GM10266 (cell line): Measurements from ENCODE around the gene RASSF4.

ENCODE experiments used
- DNase-seq: peaks from one replicate; pipeline ENCODE4 v3.0.0; 2012; ENCODE audit errors: extremely low spot score
- TF ChIP-seq, protein P1 (sequence below): IDR thresholded peaks from 2 replicates; pipeline ENCODE4 v1.5.1; 2012; ENCODE audit warnings: mild to moderate bottlenecking, low read depth; ENCODE audit not compliant: control insufficient read depth, insufficient read depth; ENCODE audit errors: missing control alignments

RASSF4 gene

GRCh38 chr10:45000752-45001380 is 41.3 kb downstream of the RASSF4 start, which contains the start of gene ZNF22:
TSS of gene ZNF22 (plus strand) at chr10:45000923. CDS start at chr10:45003369, 2,446 bp downstream.
- peak; percentile 80 for DNase-seq
- TF ChIP-seq, protein P1, sequence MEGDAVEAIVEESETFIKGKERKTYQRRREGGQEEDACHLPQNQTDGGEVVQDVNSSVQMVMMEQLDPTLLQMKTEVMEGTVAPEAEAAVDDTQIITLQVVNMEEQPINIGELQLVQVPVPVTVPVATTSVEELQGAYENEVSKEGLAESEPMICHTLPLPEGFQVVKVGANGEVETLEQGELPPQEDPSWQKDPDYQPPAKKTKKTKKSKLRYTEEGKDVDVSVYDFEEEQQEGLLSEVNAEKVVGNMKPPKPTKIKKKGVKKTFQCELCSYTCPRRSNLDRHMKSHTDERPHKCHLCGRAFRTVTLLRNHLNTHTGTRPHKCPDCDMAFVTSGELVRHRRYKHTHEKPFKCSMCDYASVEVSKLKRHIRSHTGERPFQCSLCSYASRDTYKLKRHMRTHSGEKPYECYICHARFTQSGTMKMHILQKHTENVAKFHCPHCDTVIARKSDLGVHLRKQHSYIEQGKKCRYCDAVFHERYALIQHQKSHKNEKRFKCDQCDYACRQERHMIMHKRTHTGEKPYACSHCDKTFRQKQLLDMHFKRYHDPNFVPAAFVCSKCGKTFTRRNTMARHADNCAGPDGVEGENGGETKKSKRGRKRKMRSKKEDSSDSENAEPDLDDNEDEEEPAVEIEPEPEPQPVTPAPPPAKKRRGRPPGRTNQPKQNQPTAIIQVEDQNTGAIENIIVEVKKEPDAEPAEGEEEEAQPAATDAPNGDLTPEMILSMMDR: no peak

GRCh38 chr10:45001381-45002148 is 42.0 kb downstream of the RASSF4 start:
- peak; percentile 79 for DNase-seq

GRCh38 chr10:45003432-45004000 is 43.9 kb downstream of the RASSF4 start:
- TF ChIP-seq, protein P1: no peak
- no peak for DNase-seq

More at GRCh38 chr10:45001381-45002148, 42.0 kb downstream of the RASSF4 start:
- TF ChIP-seq, protein P1: no peak

- TF ChIP-seq, protein P1: no peak
- no peak for DNase-seq
Observed at GRCh38 chr10:45004661-45005060, 45.1 kb downstream of the RASSF4 start.

- TF ChIP-seq, protein P1: no peak
- no peak for DNase-seq
Observed at GRCh38 chr10:45005284-45005683, 45.7 kb downstream of the RASSF4 start.

DNA sequence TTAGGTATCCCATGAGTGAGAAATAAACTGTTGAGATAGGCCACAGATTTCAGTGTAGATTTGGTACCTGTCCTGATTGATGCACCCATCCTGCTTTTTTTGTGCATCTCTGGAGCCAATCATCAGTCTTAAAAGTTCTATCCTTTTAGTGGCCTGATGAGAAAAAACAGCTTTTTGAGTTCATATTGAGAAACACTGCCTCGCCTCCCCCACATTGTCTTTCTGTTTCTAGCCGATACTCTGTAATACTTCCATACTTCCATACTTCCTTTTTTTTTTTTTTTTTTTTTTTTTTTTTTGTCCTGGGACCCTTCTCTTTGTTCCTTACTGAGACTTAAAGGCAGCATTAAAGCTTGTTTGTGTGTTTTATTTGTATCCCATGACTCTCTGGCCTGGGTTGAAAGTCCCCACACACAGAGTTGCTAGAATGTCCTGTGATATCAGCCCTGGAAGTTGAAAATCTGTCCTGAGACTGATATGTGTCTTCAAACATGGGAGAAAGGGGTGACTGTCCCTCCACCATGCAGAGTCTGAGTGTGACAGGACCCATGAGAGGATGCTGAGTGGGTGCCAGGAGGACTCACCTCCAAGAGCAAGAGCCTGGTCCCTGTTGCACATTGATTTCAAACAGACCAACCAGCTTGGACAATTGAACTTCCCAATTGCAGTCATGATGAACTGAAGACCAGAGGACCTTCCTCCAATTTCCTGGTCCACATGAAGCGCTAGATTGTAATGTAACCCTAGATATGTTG is 46.9 kb downstream of the RASSF4 start:
- TF ChIP-seq, protein P1: no peak
- DNase-seq: no peak
